H1 (cell line): ENCODE data around the gene MTG1. TPM values are rescaled to one million over a fixed set of nuclear protein-coding genes. Genes with fewer than 3 reads are reported as not detected.

ENCODE experiments used
- SIRT6 ChIP-seq: IDR thresholded peaks from one replicate; pipeline ENCODE4 v1.7.1; 2012; ENCODE audit warnings: low read length, inconsistent platforms
- polyA plus RNA-seq, 7 experiments: library from polyadenylated mRNA; depleted of rRNA in 3 of 7; stranded (reverse) in 5 of 7; unstranded in 2 of 7; fragments of >200 nt in 5 of 7; fragments of 200-250 nt in 2 of 7; gene quantifications; 1 replicate in 5 of 7; 2 replicates in 1 of 7; 4 replicates in 1 of 7; pipeline versions ENCODE4 v1.2.1 to v1.2.3, GENCODE V29; 2011 to 2013; ENCODE audit warnings: missing spikeins in 2 of 7, mixed read lengths in 2 of 7
- total RNA-seq: library from RNA; stranded (reverse); fragmentation: NEBNext Ultra II Directional; extraction: Animal tissue kit (Norgen Biotek cat#: 25700); gene quantifications from 2 replicates; pipeline ENCODE4 v1.2.1, GENCODE V29; 2021
- TF ChIP-seq, protein P1 (sequence below): IDR thresholded peaks from 2 replicates; pipeline ENCODE4 v1.6.1; 2012; ENCODE audit warnings: inconsistent platforms

The MTG1 gene
- total and polyA plus RNA-seq, 2 of the 8 experiments (the other 6 are each of a cell fraction or from before 2014, with no cell fraction given): 56.6 to 81.6 TPM

- TF ChIP-seq, protein P1, sequence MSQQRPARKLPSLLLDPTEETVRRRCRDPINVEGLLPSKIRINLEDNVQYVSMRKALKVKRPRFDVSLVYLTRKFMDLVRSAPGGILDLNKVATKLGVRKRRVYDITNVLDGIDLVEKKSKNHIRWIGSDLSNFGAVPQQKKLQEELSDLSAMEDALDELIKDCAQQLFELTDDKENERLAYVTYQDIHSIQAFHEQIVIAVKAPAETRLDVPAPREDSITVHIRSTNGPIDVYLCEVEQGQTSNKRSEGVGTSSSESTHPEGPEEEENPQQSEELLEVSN: no peak
- no peak for TF ChIP-seq SIRT6
- TF ChIP-seq, all 59 proteins: peak for 0
Measured at GRCh38 chr10:133403359-133403758, 9.4 kb downstream of the MTG1 start (continued).
